GM19397 (cell line): ENCODE results near the gene PHPT1.

Experiments
- ATAC-seq: cut with Tn5 transposase; IDR thresholded peaks from one replicate; pipeline ENCODE4 v1.9.1; 2021; ENCODE audit warnings: mild to moderate bottlenecking, moderate library complexity; ENCODE audit not compliant: unreplicated experiment

Gene PHPT1

DNA sequence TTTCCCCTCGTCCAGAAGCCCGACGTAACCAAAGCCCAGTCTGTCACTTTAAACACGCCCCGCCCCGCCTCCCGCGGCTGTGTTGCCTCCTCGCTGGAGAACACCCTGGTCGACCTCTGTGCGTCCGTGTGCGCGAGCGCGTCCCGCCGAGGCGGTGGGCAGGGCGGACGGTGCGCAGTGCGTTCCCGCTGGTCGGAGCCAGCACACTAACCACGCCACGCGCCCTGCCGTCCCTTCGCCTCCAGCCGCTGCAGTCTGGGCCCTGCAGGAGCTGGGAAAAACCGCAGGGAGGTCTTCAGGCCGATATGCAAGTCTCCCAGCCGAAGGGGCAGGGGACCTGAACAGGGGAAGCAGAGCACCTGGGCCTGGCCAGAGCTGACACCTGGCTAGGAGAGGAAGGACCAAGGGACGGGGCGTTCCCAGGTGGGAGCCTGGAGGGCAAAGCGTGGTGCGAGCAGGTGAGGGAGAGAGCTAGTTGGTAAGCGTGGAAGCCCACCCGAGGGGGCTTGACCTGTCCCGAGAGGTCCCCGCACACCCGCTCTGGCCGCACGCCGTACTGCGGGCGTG, 1.3 kb upstream of the PHPT1 start:
- no peak for ATAC-seq

DNA sequence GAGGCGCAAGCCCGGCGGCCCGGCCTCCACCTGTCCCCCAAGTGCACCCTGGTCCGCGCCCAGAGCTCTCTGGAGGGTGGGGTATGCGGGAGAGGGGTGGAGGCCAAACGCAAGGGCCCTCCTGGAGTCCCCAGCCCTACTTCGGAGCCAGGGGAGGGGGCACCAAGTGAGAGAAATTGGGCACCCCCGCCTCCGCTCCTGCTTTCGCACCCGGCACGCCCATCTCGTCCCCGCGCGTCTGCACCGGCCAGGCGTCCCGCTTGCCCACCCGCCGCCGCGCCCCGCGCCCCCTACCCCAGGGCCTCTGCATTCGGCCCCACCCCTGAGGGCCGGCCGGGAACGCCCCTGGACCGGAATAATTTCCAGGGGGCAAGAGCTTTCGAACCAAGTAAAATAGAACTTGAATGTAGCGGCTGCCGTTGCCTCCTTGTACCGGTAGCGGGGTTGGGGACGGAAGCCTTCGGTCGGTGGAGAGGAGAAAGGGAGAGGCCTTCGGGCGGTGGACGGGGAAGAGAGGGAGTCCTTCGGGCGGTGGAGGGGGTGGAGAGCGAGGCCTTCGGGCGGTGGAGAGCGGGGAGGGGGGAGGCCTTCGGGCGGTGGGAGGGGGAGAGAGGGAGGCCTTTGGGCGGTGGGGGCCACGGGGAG, 694 bp upstream of the PHPT1 start:
- ATAC-seq, result no peak

DNA sequence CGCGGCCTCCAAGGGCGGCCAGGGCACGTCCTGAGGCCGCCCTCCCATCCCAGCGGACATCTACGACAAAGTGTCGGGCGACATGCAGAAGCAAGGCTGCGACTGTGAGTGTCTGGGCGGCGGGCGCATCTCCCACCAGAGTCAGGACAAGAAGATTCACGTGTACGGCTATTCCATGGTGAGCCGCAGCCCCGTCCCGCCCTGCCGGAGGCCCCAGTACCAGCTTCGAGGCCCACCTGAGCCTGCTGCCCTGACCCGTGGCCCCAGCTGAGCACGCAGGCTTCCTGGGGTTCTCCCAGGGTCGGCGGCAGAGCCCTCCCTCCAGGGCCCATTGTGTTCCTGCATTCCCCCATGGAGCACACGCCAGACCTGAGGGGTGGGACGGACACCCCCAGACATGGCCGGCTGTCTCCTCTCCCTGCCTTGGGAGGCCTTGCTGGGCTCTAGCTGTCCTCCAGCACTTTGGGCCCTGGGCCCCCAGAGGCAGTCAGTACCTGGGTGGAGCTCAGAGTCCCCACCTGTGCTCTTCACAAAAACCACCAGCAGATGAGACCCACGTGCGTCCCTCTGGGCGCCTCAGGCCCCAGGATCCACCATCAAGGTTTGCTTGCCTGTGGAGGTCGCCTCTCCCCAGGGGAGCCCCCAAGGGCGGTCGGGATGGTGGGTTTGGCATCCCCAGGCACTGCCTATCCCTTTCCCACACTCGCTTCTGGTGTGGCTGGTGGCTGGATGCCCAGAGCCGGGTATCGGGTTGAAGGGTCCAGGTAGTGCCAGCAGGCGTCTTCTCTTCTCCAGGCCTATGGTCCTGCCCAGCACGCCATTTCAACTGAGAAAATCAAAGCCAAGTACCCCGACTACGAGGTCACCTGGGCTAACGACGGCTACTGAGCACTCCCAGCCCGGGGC, 1.0 kb downstream of the PHPT1 start:
- ATAC-seq, result no peak

DNA sequence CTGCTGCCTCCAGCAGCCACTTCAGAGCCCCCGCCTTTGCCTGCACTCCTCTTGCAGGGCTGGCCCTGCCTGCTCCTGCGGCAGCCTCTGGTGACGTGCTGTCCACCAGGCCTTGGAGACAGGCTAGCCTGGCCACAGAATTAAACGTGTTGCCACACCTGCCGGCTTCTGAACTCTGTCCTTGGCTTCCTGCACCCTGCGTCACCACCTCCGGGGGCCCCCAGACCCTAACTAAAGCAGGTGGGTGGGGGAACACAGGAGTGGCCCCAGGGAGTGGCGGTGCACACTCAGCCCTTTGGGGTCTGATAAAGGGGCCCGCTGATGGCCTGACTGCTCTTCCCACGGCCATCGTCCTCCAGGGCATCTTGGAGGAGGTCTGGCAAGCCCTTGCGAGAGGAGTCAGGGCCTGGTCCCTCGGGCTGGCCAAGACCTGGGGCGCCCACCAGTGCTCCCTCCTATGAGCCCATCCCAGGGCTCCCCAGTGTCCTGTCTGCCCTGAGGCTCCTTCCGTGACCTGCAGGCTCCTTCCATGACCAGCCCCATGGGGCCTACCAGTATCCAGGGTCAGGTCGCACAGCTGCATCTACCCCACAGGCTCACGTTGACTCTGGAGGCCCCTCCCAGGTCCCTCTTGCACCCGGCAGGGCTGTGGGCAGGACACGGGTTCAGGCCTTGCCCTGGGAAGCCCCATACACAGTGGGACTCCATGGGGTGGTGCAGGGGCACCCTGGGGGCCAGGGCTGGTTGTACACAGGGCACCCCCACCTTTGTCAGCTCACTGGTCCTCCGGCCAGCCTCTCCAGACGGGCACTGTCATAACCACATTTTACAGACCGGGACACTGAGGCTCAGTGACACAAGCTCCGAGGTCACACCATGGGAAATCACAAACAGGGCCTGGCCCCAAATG, 1.9 kb downstream of the PHPT1 start:
- no peak for ATAC-seq

DNA sequence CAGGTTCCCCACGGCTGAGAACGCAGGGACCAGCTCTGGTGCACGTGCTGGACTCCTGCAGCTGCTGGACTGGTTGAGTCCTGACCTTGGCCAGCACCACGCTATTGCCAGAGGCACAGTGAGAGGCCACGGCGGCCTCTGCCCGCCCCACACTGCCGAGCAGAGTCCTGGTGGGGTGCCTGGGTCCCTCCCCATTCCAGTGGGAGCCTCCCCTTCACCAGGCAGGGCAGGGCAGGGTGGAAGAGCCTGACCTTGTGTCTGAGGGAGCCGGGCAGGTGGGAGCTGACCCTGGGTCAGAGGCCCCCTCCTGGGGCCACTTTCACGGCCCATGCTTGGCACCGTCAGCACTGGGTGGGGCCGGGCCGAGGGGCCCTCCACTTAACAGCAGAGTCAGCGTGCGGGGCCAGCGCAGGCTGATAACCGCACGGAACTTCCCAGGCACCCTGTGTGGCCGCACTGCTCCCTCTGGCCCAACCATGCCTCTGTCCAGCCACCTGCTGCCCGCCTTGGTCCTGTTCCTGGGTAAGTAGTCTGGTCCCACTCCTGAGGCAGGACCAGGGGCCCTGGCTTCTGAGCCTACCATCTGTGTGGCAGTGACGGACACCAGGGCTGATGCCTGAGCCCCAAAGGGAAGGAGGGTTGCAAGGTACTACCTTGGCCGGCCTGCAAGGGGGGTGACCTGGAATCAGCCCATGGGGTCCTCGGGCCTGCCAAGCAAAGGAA, 2.9 kb downstream of the PHPT1 start, which contains the start of gene MAMDC4:
MAMDC4 (plus strand) TSS at position 406 of the 723 bp plus-strand sequence; CDS start at position 477, 71 bp downstream.
- no peak for ATAC-seq

DNA sequence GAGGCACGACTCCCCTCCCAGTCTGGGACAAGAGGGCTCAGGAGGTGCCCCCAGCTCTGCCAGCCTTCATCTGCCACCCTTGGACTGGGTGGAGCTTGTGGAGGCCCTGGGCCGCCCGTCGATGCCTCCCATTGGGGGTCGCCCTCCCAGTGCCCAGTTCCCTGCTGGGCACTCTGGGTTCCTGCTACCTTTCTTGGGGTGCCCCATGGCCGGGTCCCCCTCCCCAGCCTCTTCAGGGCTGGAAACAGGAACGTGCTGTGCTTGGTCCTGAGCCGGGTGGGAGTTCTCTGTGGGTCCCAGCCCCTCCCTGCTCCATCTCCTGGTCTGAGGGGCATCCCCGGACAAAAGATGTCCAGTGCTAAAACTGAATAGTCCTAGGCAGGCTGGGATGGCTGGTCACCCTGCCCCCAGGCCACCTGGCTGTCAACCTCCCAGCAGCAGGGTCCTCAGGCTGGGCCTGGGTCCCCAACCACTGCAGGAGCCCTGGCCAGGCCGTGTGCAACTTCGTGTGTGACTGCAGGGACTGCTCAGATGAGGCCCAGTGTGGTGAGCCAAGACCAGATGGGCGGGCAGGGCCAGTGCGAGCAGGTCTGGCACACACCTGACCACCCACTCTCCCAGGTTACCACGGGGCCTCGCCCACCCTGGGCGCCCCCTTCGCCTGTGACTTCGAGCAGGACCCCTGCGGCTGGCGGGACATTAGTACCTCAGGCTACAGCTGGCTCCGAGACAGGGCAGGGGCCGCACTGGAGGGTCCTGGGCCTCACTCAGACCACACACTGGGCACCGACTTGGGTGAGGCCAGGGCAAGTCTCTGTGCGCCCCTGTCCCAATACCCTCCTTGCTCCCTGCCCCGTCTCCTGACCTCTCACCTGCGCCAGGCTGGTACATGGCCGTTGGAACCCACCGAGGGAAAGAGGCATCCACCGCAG, 3.7 kb downstream of the PHPT1 start:
- no peak for ATAC-seq

DNA sequence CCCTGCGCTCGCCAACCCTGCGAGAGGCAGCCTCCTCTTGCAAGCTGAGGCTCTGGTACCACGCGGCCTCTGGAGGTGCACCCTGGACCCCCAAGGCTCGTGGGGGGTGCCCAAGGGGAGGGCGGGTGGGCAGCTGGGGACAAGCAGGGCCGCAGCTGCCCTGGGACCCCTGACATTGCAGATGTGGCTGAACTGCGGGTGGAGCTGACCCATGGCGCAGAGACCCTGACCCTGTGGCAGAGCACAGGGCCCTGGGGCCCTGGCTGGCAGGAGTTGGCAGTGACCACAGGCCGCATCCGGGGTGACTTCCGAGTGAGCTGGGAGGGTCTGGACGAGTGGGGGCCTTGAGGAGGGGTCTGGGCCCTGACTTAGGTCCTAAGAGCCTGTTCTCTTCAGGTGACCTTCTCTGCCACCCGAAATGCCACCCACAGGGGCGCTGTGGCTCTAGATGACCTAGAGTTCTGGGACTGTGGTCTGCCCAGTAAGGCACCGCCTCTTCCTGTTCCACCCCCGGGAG, 4.4 kb downstream of the PHPT1 start:
- ATAC-seq, result no peak

DNA sequence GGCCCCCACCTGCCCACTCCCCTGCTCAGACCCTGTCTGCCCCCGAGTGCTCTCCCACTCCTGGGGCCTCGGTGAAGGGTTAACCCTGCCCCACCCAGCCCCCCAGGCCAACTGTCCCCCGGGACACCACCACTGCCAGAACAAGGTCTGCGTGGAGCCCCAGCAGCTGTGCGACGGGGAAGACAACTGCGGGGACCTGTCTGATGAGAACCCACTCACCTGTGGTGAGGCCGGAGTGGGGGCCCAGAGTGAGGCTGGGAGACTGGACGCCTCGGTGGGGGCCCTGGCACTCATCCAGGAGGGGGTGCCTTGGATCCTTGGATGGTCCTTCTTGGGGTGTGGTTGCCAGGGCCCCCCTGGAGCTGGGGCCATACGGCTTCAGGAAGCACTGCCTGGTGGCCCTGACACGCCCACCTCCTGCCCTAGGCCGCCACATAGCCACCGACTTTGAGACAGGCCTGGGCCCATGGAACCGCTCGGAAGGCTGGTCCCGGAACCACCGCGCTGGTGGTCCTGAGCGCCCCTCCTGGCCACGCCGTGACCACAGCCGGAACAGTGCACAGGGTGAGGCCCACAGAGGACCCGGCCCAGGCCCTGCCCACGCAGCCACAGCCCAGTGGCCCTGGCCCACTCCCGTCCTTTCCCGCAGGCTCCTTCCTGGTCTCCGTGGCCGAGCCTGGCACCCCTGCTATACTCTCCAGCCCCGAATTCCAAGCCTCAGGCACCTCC, 5.1 kb downstream of the PHPT1 start:
- ATAC-seq, result no peak

DNA sequence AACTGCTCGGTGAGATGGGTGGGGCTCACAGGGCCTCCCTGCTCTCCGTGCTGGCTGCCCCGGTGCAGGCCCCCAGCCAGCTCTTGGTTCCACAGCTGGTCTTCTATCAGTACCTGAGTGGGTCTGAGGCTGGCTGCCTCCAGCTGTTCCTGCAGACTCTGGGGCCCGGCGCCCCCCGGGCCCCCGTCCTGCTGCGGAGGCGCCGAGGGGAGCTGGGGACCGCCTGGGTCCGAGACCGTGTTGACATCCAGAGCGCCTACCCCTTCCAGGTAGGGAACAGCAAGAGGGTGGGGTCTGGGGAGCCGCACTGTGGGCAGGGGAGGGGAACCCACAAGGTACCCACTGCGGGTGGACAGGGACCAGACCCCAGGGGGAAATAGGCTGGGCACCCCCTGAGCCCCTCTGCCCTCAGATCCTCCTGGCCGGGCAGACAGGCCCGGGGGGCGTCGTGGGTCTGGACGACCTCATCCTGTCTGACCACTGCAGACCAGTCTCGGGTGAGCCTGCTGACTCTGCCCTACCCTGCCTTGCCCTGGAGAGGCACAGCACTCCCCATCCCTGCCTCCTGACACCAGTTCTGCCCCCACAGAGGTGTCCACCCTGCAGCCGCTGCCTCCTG, 5.7 kb downstream of the PHPT1 start:
- no peak for ATAC-seq

DNA sequence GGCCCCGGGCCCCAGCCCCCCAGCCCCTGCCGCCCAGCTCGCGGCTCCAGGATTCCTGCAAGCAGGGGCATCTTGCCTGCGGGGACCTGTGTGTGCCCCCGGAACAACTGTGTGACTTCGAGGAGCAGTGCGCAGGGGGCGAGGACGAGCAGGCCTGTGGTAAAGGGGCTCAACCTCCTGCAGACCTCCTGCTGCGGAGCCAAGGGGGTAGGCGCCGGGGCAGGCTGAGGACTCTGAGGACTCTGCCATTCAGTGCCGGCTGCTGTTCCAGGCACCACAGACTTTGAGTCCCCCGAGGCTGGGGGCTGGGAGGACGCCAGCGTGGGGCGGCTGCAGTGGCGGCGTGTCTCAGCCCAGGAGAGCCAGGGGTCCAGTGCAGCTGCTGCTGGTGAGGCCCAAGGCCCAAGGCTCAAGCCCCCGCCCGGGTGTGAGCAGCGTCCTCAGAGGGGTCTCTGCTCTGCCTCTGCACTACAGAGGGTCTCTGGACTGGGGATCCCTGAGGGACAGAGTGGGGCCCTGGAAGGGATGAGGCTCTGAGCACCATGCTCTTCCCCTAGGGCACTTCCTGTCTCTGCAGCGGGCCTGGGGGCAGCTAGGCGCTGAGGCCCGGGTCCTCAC, 6.4 kb downstream of the PHPT1 start:
- no peak for ATAC-seq

DNA sequence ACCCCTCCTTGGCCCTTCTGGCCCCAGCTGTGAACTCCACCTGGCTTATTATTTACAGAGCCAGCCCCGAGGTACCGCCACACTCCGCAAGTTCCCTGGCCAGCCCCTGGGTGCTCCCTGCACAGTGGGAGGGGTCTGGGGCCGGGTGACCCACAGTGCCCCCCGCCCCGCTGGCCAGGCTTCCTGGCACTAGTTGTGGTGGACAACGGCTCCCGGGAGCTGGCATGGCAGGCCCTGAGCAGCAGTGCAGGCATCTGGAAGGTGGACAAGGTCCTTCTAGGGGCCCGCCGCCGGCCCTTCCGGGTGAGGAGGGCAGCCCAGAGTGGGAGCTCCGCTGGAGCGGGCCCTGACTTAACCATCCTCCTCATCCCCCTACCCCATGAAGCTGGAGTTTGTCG, 6.9 kb downstream of the PHPT1 start:
- ATAC-seq, result no peak

DNA sequence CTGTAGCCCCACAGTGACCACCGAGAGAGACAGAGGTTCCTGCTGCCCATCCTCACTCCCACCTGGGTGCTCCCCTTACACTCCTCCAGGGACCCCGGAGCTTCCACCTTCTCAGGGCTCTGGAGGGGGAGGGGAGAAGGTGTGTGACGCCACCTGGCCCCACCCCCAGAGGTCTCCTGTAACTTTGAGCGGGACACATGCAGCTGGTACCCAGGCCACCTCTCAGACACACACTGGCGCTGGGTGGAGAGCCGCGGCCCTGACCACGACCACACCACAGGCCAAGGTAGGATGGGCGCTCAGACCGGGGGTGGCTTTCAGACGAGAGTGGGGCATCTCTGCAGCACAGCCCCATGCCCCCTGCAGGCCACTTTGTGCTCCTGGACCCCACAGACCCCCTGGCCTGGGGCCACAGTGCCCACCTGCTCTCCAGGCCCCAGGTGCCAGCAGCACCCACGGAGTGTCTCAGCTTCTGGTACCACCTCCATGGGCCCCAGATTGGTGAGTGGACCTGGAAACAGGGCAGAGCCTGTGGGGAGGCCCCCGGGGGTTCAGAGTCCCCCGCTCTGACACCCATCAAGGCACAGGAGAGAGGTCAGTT, 7.4 kb downstream of the PHPT1 start:
- no peak for ATAC-seq

DNA sequence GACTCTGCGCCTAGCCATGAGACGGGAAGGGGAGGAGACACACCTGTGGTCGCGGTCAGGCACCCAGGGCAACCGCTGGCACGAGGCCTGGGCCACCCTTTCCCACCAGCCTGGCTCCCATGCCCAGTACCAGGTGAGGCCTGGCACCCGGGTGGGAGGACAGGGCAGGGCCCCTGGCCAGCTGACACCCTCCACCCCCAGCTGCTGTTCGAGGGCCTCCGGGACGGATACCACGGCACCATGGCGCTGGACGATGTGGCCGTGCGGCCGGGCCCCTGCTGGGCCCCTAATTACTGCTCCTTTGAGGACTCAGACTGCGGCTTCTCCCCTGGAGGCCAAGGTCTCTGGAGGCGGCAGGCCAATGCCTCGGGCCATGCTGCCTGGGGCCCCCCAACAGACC, 8.0 kb downstream of the PHPT1 start:
- ATAC-seq, result no peak

DNA sequence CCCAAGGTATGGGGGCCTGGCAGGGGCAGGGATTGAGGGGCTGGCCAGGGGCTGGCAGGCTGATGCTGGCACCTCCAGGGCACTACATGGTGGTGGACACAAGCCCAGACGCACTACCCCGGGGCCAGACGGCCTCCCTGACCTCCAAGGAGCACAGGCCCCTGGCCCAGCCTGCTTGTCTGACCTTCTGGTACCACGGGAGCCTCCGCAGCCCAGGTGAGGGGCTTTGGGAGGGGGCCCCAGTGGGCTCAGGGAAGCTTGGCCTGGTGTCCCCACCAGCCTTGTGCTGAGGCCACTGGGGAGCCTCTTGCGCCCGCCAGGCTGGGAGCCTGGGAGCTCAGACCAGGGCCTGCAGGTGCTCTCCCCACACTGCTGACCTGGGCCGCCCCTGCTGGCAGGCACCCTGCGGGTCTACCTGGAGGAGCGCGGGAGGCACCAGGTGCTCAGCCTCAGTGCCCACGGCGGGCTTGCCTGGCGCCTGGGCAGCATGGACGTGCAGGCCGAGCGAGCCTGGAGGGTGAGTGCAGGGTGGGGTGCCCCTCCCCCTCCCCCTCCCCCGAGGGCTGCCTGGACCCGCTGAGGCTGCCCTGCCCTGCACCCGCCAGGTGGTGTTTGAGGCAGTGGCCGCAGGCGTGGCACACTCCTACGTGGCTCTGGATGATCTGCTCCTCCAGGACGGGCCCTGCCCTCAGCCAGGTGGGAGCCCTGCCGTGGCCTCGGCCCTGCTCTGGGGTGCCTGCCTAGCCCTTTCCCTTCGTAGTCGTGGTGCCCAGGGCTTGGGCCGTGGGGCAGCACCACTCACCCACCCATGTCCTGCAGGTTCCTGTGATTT, 8.6 kb downstream of the PHPT1 start:
- no peak for ATAC-seq

DNA sequence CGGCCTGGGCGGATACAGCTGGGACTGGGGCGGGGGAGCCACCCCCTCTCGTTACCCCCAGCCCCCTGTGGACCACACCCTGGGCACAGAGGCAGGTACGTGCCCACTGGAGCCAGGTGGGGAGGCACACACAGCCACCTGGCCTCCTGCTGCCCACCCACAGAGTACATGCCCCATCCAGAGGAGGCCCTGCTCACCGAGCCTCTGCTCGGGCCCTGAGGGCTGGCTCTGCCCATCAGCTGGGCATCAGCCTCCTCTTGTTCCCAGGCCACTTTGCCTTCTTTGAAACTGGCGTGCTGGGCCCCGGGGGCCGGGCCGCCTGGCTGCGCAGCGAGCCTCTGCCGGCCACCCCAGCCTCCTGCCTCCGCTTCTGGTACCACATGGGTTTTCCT, 9.2 kb downstream of the PHPT1 start:
- no peak for ATAC-seq
